Measurements from ENCODE around the gene EPM2A. TPM values are rescaled to one million over a fixed set of nuclear protein-coding genes. Genes with fewer than 3 reads are reported as not detected.

Gene EPM2A
- polyA plus RNA-seq, 1 donor from 2014 or later: 15.4 TPM

DNA sequence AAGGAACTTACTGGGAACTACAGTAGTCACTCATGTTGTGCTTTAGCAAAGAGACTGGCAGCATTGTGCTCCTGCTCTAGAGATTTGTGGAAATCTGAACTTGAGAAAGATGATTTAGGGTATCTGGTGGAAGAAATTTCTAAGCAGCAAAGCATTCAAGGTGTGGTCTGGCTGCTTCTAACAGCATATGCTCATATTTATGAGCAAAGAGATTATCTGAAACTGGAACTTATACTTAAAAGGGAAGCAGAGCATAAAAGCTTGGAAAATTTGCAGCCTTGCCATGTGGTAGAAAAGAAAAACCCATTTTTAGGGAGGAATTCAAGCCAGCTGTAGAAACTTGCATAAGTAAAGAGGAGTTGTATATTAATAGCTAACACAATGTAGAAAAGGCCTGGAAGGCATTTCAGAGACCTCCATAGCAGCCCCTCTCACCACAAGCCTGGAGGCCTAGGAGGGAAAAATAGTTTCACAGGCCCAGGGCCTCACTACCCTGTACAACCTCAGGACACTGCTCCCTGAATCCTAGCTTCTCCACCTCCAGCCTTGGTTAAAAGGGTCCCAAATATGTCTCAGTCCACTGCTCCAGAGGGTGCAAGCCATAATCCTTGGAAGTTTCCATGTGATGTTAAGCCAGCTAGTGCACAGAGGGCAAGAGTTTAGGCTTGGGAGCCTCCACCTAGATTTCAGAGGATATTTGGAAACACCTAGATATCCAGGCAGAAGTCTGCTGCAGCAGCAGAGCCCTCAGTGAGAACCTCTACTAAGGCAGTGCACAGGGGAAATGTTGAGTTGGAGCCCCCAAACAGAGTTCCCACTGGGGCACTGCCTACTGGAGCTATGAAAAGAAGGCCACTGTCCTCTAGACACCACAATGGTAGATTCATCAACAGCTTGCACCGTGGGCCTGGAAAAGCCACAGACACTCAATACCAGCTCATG, 6.6 kb downstream of the EPM2A start:
- no peaks in the 10 kb centered on the region for H4K20me1 ChIP-seq (ENCODE audit: insufficient read depth)
- no peak overlapping the region for H3K9ac ChIP-seq (ENCODE audit: low read length)
- H3F3A ChIP-seq (ENCODE audit: insufficient read depth, low read length, poor library complexity, severe bottlenecking): peaks cover 8% of the 10 kb centered on the region
- no peaks in the 10 kb centered on the region for H3K36me3 ChIP-seq (ENCODE audit: insufficient read depth, low read length)
- H3K9me3 ChIP-seq (ENCODE audit: low read length): no peaks in the 10 kb centered on the region
- no peaks in the 10 kb centered on the region for H3K9me2 ChIP-seq (ENCODE audit: insufficient read depth, low read length)
- H3K79me2 ChIP-seq (replicated peaks; ENCODE audit: insufficient read depth, low read length): peaks cover 13% of the 10 kb centered on the region
- H2AFZ ChIP-seq (ENCODE audit: low read depth, low read length): no peak overlapping the region
- no peaks in the 10 kb centered on the region for H3K27me3 ChIP-seq (ENCODE audit: insufficient read depth, low read depth, low read length)
- no peak overlapping the region for H3K4me2 ChIP-seq (ENCODE audit: low read length)
- no peak overlapping the region for H3K27ac ChIP-seq (ENCODE audit: low read length)
- H3K4me3 ChIP-seq (ENCODE audit: low read length): no peak overlapping the region
- no peak for TF ChIP-seq SMC3 (conservative IDR thresholded peaks at IDR 0.05; ENCODE audit: poor library complexity)
- TF ChIP-seq, protein P1, sequence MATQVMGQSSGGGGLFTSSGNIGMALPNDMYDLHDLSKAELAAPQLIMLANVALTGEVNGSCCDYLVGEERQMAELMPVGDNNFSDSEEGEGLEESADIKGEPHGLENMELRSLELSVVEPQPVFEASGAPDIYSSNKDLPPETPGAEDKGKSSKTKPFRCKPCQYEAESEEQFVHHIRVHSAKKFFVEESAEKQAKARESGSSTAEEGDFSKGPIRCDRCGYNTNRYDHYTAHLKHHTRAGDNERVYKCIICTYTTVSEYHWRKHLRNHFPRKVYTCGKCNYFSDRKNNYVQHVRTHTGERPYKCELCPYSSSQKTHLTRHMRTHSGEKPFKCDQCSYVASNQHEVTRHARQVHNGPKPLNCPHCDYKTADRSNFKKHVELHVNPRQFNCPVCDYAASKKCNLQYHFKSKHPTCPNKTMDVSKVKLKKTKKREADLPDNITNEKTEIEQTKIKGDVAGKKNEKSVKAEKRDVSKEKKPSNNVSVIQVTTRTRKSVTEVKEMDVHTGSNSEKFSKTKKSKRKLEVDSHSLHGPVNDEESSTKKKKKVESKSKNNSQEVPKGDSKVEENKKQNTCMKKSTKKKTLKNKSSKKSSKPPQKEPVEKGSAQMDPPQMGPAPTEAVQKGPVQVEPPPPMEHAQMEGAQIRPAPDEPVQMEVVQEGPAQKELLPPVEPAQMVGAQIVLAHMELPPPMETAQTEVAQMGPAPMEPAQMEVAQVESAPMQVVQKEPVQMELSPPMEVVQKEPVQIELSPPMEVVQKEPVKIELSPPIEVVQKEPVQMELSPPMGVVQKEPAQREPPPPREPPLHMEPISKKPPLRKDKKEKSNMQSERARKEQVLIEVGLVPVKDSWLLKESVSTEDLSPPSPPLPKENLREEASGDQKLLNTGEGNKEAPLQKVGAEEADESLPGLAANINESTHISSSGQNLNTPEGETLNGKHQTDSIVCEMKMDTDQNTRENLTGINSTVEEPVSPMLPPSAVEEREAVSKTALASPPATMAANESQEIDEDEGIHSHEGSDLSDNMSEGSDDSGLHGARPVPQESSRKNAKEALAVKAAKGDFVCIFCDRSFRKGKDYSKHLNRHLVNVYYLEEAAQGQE (IDR thresholded peaks at IDR 0.05; ENCODE audit: borderline replicate concordance): no peak
- TF ChIP-seq, protein P2, sequence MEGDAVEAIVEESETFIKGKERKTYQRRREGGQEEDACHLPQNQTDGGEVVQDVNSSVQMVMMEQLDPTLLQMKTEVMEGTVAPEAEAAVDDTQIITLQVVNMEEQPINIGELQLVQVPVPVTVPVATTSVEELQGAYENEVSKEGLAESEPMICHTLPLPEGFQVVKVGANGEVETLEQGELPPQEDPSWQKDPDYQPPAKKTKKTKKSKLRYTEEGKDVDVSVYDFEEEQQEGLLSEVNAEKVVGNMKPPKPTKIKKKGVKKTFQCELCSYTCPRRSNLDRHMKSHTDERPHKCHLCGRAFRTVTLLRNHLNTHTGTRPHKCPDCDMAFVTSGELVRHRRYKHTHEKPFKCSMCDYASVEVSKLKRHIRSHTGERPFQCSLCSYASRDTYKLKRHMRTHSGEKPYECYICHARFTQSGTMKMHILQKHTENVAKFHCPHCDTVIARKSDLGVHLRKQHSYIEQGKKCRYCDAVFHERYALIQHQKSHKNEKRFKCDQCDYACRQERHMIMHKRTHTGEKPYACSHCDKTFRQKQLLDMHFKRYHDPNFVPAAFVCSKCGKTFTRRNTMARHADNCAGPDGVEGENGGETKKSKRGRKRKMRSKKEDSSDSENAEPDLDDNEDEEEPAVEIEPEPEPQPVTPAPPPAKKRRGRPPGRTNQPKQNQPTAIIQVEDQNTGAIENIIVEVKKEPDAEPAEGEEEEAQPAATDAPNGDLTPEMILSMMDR (IDR thresholded peaks at IDR 0.05; ENCODE audit: poor library complexity, severe bottlenecking): no peak
- TF ChIP-seq MXI1 (conservative IDR thresholded peaks at IDR 0.05; ENCODE audit: poor library complexity, severe bottlenecking): no peak
- TF ChIP-seq EP300 (conservative IDR thresholded peaks at IDR 0.05; ENCODE audit: poor library complexity, severe bottlenecking): no peak
- no peak for TF ChIP-seq EZH2 (IDR thresholded peaks at IDR 0.05; ENCODE audit: borderline replicate concordance, insufficient read depth, low read length, poor library complexity, severe bottlenecking)

DNA sequence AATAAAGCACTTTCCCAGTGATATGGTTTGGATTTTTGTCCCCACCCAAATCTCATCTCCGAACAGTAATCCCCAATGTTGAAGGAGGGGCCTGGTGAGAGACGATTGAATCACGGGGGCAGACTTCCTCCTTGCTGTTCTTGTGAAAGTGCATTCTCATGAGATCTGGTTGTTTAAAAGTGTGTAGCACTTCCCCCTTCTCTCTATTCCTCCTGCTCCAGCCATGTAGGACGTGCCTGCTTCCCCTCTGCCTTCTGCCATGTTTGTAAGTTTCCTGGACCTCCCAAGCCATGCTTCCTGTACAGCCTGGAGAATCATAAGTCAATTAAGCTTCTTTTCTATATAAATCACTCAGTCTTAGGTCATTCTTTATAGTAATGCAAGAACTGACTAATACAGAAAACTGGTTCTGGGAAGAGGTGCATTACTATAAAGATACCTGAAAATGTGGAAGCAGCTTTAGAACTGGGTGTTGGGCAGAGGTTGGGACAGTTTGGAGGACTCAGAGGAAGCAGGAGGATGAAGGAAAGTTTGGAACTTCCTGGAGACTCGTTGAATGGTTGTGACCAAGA, 7.4 kb downstream of the EPM2A start:
- H3K27ac ChIP-seq (ENCODE audit: low read length): no peak overlapping the region
- no peaks in the 10 kb centered on the region for H3K9me2 ChIP-seq (ENCODE audit: insufficient read depth, low read length)
- H3K36me3 ChIP-seq (ENCODE audit: insufficient read depth, low read length): no peaks in the 10 kb centered on the region
- H3K4me2 ChIP-seq (ENCODE audit: low read length): no peak overlapping the region
- peaks cover 13% of the 10 kb centered on the region for H3K79me2 ChIP-seq (replicated peaks; ENCODE audit: insufficient read depth, low read length)
- no peak overlapping the region for H3K4me3 ChIP-seq (ENCODE audit: low read length)
- peaks cover 3% of the 10 kb centered on the region for H3F3A ChIP-seq (ENCODE audit: insufficient read depth, low read length, poor library complexity, severe bottlenecking)
- H4K20me1 ChIP-seq (ENCODE audit: insufficient read depth): no peaks in the 10 kb centered on the region
- no peak for TF ChIP-seq SMC3 (conservative IDR thresholded peaks at IDR 0.05; ENCODE audit: poor library complexity)
- TF ChIP-seq POLR2AphosphoS5 (IDR thresholded peaks at IDR 0.05): no peak
- TF ChIP-seq, protein P2 (IDR thresholded peaks at IDR 0.05; ENCODE audit: poor library complexity, severe bottlenecking): no peak
- no peak for TF ChIP-seq RAD21 (conservative IDR thresholded peaks at IDR 0.05)
- no peak overlapping the region for H3K9ac ChIP-seq (ENCODE audit: low read length)
- no peaks in the 10 kb centered on the region for H3K9me3 ChIP-seq (ENCODE audit: low read length)
- no peak overlapping the region for H2AFZ ChIP-seq (ENCODE audit: low read depth, low read length)
- no peaks in the 10 kb centered on the region for H3K27me3 ChIP-seq (ENCODE audit: insufficient read depth, low read depth, low read length)
